Mammary epithelial cell (primary cell): ENCODE results near the gene RPH3AL.

Experiments used
- EZH2 ChIP-seq: IDR thresholded peaks from 2 replicates; pipeline ENCODE4 v1.6.1; 2012; ENCODE audit warnings: low read length, inconsistent platforms, borderline replicate concordance
- TF ChIP-seq, protein P1 (sequence below), 2 donors: IDR thresholded peaks in 1 of 2; conservative IDR thresholded peaks in 1 of 2; 2 replicates each; pipeline ENCODE4 v1.5.1; 2011 to 2012; ENCODE audit warnings: inconsistent platforms in 2 of 2, low read length in 2 of 2, mild to moderate bottlenecking in 2 of 2, control low read depth in 1 of 2, low read depth in 1 of 2; ENCODE audit not compliant: insufficient read depth in 1 of 2; ENCODE audit errors: extremely low read depth in 1 of 2

DNA sequence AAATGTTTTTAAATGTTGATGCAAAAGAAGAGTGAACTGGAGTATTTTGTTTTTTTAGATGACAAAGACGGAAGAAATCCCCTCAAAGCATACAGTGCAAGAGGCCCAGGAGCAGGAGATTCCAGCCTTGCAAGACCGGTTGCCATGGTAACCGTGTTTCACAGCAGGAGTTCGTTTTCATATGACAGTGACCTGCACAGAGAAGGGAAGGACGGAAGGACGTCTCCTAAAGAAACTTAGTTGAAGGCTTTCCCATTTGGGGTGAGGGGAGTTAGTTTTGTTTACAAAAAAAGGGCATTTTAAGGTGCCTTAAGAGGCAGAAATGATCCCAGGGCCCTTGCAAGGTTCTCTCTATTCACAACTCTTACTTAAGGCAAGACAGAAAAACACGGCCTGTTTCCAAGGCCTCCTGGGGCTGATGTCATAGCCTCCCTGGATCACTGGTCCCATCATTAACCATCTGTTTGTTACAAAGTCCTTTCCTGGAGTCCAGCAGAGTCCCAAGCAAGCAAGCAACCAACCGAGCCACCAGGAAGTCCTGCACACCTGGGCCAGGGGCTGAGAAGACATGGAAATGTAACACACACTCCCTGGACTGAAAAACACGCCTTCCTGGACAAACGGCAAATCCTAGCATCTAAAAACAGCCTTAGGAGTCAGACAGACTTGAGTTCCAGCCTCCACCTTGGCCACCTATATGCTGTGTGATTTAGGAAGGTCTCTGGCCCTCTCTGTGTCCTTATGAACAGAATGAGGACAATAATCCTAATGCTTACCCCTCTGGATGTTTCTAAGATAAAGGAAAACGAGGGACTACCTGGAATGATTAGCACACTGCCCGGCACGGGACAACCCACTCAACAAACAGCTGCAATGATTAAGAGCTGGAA lies 30.3 kb upstream of the RPH3AL start:
- TF ChIP-seq EZH2 = no peak
- TF ChIP-seq, protein P1, sequence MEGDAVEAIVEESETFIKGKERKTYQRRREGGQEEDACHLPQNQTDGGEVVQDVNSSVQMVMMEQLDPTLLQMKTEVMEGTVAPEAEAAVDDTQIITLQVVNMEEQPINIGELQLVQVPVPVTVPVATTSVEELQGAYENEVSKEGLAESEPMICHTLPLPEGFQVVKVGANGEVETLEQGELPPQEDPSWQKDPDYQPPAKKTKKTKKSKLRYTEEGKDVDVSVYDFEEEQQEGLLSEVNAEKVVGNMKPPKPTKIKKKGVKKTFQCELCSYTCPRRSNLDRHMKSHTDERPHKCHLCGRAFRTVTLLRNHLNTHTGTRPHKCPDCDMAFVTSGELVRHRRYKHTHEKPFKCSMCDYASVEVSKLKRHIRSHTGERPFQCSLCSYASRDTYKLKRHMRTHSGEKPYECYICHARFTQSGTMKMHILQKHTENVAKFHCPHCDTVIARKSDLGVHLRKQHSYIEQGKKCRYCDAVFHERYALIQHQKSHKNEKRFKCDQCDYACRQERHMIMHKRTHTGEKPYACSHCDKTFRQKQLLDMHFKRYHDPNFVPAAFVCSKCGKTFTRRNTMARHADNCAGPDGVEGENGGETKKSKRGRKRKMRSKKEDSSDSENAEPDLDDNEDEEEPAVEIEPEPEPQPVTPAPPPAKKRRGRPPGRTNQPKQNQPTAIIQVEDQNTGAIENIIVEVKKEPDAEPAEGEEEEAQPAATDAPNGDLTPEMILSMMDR (conservative IDR thresholded peaks at IDR 0.05 in 1 of 2, IDR thresholded peaks at IDR 0.05 in 1 of 2; ENCODE audit: extremely low read depth in 1 of 2, insufficient read depth in 1 of 2, low read depth in 1 of 2, low read length in 2 of 2) = no peak
